Effector memory CD4-positive, alpha-beta T cell (primary cell): ENCODE results near the gene KPNA1.

Experiments used
- DNase-seq, 3 donors: peaks; one replicate each; pipeline ENCODE4 v3.0.0-alpha.2; 2020
- H3K27ac ChIP-seq: 2 replicates; pipeline ENCODE4 v1.7.0; 2013; ENCODE audit warnings: mild to moderate bottlenecking, low read length, moderate library complexity; ENCODE audit not compliant: insufficient read depth, poor library complexity, severe bottlenecking
- H3K27me3 ChIP-seq: replicated peaks from 2 replicates; pipeline ENCODE4 v1.7.0; 2013; ENCODE audit warnings: mild to moderate bottlenecking, low read length; ENCODE audit not compliant: insufficient read depth, control insufficient read depth, poor library complexity, severe bottlenecking
- H3K36me3 ChIP-seq: 2 replicates; pipeline ENCODE4 v1.7.0; 2013; ENCODE audit warnings: mild to moderate bottlenecking, low read length, moderate library complexity; ENCODE audit not compliant: control insufficient read depth, insufficient read depth
- H3K4me1 ChIP-seq: 2 replicates; pipeline ENCODE4 v1.7.0; 2013; ENCODE audit warnings: low read length, mild to moderate bottlenecking; ENCODE audit not compliant: control insufficient read depth, insufficient read depth, poor library complexity, severe bottlenecking
- H3K4me3 ChIP-seq: 2 replicates; pipeline ENCODE4 v1.7.0; 2013; ENCODE audit warnings: low read length, low read depth, mild to moderate bottlenecking; ENCODE audit not compliant: insufficient read depth, poor library complexity, severe bottlenecking
- H3K9me3 ChIP-seq: 2 replicates; pipeline ENCODE4 v1.7.0; 2013; ENCODE audit warnings: mild to moderate bottlenecking, low read length, moderate library complexity; ENCODE audit not compliant: control insufficient read depth

The KPNA1 gene

DNA sequence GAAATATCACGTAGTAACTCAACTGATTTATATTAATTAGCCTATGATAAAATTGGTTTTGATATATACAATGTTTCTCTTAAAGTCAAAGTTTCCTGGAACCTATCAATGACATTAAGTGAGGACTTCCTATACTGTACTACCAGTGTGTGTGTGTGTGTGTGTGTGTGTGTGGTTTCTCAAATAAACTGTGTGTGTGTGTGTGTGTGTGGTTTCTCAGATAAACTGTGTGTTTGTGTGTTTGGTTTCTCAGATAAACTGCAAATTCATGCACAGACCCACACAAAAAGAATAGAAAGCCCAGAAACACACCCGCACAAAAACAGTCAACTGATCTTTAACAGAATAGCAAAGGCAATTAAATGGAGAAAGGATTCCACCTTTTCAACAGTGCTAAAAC is 84.4 kb downstream of the KPNA1 start:
- no peaks in the 10 kb centered on the region for H3K4me1 ChIP-seq
- peaks cover 44% of the 10 kb centered on the region for H3K36me3 ChIP-seq
- DNase-seq, result no peak
- H3K9me3 ChIP-seq, result no peaks in the 10 kb centered on the region
- H3K27ac ChIP-seq, result no peak overlapping the region
- H3K4me3 ChIP-seq, result no peak overlapping the region
- no peaks in the 10 kb centered on the region for H3K27me3 ChIP-seq

DNA sequence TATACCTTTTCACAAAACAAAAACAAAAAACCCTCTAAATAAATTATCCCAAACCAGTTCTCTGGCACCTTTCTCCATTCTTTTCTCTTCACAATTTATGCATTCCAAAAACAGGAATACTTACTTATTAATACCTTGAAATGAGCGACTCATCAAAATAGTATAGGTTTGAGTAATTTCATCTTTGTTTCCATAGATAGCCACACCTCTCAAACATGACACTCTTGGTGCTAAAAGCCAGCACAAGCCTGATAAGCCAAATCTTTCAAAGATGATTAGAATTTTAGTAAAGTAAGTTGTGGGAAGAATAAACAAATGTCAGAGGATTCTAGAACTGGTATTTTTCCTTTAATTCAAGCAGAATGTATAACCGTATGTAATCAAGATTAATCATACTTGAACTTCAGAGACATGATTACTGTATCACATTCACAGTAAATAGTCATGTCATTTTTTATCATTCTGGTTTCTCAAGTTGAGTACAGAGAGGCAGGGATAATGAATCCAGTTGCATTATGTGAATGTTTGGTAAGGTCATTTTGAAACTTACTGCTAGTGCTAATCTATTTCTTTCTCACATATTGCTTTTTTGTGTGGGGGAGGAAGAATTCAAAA is 86.8 kb downstream of the KPNA1 start:
- peaks cover 45% of the 10 kb centered on the region for H3K36me3 ChIP-seq
- no peak for DNase-seq
- H3K9me3 ChIP-seq, result no peaks in the 10 kb centered on the region
- no peaks in the 10 kb centered on the region for H3K27me3 ChIP-seq
- no peaks in the 10 kb centered on the region for H3K4me1 ChIP-seq
- no peak overlapping the region for H3K27ac ChIP-seq
- H3K4me3 ChIP-seq, result no peak overlapping the region

DNA sequence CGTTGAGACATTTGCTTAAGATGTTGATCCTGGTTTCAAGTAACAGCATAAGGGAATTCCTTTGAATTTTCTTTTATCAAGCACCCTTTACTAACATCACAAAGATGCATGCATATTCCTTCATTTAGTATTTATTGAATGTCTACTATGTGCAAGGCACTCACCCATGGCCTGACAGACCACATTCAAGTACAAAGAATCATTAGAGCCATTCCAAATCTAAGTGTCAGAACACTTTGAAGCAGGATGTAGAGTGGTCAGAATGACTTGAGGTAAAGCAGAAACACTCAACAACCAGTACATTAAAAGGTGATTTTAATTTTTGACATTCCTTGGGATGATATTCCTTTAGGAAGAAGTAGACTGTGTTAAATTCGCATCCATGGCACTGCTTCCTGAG is 92.9 kb downstream of the KPNA1 start:
- H3K27ac ChIP-seq, result no peak overlapping the region
- peaks cover 31% of the 10 kb centered on the region for H3K36me3 ChIP-seq
- no peaks in the 10 kb centered on the region for H3K9me3 ChIP-seq
- DNase-seq, result no peak
- H3K27me3 ChIP-seq, result no peaks in the 10 kb centered on the region
- H3K4me1 ChIP-seq, result peaks cover 3% of the 10 kb centered on the region
- H3K4me3 ChIP-seq, result no peak overlapping the region

DNA sequence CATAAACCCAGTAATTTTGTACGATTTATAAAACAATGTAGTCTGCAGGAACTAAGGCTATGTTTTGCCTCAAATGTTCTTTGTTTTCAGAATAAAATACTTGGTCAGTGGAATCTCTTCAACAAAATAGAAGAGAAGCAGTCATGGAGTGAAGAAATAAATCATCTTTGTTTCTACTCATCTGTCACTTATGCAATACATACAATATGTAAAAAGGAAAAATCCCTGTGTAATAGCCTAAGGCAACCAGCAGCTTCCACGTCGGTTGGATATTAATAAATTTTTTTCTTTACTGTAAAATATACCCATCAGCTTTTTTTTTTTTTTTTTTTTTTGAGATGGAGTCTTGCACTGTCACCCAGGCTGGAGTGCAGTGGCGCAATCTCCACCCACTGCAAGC is 93.6 kb downstream of the KPNA1 start:
- peaks cover 23% of the 10 kb centered on the region for H3K36me3 ChIP-seq
- no peak overlapping the region for H3K27ac ChIP-seq
- no peak for DNase-seq
- H3K4me1 ChIP-seq, result peaks cover 5% of the 10 kb centered on the region
- no peaks in the 10 kb centered on the region for H3K9me3 ChIP-seq
- no peak overlapping the region for H3K4me3 ChIP-seq
- H3K27me3 ChIP-seq, result no peaks in the 10 kb centered on the region

DNA sequence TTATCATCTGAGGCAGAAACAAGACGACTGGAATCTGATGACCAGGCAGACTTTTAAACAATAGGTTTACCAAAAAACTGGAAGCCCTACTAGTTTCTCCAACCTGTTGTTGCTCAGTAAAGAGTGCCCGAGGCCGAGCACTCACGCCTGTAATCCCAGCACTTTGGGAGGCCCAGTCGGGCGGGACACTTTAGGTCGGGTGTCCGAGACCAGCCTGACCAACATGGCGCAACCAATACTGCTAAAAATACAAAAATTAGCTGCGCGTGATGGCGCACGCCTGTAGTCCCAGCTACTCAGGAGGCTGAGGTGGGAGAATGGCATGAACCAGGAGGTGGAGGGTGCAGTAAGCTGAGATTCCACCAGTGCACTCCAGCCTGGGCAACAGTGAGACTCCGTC is 97.8 kb downstream of the KPNA1 start:
- Histone ChIP-seq H3K27ac (peak overlapping the region; percentile 87), H3K27me3 (no peaks in the 10 kb centered on the region), H3K9me3 (no peaks in the 10 kb centered on the region), H3K4me3 (peak overlapping the region; percentile 57), H3K4me1 (peaks cover 13% of the 10 kb centered on the region), H3K36me3 (peaks cover 5% of the 10 kb centered on the region)
- DNase-seq, result no peak

DNA sequence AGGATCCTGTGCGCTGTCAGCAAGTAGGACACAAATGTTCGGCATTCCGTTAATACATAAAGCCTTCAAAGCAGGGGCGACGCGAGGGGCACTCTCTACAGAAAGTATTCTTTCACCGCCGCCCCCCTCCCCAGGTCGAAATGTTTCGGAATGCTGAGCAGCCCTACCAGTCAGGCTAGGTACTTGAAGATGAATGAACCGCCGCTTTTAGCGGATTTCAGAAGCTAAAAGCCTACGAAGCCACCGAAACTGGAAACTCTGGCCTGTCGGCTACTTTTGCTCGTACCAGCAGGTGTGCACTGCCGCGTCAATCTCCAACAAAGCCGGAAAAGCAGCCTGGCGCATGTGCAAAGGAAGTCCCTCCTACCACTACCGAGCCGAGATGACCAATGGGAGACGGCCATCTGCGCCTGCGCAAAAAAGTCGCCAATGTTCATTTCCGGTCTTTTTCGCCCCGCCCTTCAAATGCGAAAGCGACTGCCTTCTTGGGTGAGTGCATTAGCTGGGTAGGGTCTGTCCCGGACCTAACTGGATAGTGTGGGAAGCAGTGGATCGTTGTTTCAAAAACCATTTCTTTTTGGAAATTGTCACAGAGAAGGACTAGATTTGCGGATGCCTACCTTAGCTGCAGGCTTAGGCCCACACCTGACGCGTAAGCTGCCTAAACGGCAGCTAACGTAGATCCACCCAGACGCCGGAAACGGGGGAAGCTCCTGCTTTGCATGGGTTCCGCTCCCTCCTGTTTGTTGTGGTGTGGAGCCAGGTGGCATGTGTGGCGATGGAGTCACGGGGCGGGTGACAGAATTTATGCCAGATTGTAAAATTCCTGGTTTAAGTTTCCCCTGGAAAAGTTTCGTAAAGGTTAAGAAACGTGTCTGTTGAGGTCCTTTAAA is 98.7 kb downstream of the KPNA1 start, which contains the start of gene WDR5B:
Gene WDR5B, minus strand, starts transcription at position 301 of the 893 bp plus-strand sequence. CDS start 534 bp downstream, outside the sequence.
- H3K27ac ChIP-seq, result peak within 1 kb of the TSS; percentile 87
- no peaks in the 10 kb centered on the region for H3K9me3 ChIP-seq
- no peaks in the 10 kb centered on the region for H3K27me3 ChIP-seq
- H3K36me3 ChIP-seq, result no peaks in the 10 kb centered on the region
- peaks cover 13% of the 10 kb centered on the region for H3K4me1 ChIP-seq
- DNase-seq, result peak; percentile 97 to 98 (median 98)
- H3K4me3 ChIP-seq, result peak within 1 kb of the TSS; percentile 57

DNA sequence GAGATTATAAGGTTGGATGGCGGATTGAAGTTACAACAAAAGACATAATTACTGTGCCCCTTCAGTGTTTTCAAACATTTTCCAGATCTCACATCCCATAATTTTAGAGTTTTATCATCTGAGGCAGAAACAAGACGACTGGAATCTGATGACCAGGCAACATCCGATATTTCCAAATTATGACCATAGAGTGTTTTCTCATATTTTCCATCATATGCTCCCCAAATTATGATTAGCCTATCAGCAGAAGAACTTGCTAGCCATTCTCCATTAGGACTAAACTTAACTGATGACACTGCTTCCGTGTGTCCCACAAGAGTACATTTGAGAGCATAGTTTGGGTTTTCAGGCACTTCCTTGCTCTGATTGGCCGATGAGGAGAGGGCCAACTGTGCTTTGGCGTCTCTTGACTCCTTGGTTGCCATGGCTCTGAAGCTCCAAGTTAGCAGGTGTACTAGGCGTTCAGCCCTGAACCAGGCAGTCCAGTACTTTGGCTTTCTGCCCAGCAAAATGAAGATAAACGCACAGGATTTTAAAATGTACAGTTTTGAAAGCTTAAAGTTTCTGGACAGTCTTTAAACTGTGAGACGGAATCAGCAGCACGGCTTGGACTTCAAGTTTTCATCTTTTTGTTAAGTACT is 99.5 kb downstream of the KPNA1 start:
- peak overlapping the region; percentile 57 for H3K4me3 ChIP-seq
- peak in 2 of 3 donors; percentile 24 to 39 for DNase-seq

DNA sequence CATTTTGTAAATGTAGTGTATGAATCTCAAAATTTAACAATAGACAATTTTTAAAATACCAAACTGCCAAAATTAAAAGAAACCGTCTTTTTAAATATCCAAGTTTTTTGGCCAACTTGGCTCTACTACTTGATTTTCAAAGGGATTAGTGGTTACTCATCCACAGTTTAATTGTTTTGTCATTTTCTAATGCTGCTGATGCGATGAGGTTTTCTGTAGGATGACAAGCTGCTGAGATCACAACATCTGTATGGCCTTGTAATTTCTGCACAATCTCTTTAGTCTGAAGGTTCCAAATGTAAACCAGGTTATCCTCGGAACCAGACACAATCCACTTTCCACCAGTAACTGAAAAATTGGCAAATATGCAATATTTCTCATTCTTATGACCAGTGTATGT is 100.3 kb downstream of the KPNA1 start:
- Histone ChIP-seq H3K4me3 (no peak overlapping the region), H3K4me1 (peaks cover 13% of the 10 kb centered on the region), H3K27me3 (no peaks in the 10 kb centered on the region), H3K36me3 (peaks cover 5% of the 10 kb centered on the region), H3K9me3 (no peaks in the 10 kb centered on the region), H3K27ac (peak overlapping the region; percentile 4)
- DNase-seq, result no peak

More for the DNA sequence above, 99.5 kb downstream of the KPNA1 start:
- Histone ChIP-seq H3K4me1 (peaks cover 13% of the 10 kb centered on the region), H3K27me3 (no peaks in the 10 kb centered on the region), H3K36me3 (no peaks in the 10 kb centered on the region), H3K9me3 (no peaks in the 10 kb centered on the region), H3K27ac (peak overlapping the region; percentile 87)

DNA sequence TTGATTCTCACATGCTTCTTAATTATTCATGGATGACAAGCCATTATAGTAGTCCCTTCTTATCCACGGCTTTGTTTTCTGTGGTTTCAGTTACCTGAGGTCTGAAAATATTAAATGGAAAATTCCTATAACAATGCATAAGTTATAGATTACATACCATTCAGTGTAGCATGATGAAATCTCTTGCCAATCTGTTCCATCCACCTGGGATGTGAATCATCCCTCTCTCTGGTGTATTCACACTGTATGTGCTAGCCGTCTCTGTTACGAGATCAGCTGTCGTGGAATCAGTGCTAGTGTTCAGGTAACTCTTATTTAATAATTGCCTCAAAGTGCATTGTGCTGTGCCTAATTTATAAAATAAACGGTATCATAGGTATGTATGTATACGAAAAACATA is 104.1 kb downstream of the KPNA1 start:
- no peak overlapping the region for H3K4me3 ChIP-seq
- no peaks in the 10 kb centered on the region for H3K9me3 ChIP-seq
- H3K27ac ChIP-seq, result no peak overlapping the region

DNA sequence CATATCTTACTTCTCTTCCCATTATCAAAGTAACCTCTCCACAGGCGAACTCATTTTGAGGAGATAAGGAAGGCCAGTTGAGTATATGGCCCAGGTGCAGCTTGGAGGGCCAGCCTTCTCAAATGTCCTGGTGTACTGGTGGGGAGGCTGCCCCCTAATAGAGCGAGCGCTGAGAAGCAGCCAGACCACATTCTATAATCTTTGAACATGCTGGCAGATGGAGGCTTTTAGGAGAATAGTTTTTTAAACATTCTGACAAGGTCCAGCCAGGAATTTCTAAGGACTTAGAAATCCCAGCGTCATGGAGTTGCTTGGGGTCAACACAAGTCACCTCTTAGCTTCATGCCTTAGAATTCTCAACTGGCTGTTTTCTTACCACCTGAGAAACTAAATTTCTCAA is 104.6 kb downstream of the KPNA1 start:
- H3K4me1 ChIP-seq, result peaks cover 4% of the 10 kb centered on the region
- H3K27ac ChIP-seq, result no peak overlapping the region
- no peak overlapping the region for H3K4me3 ChIP-seq
- no peak for DNase-seq
- H3K27me3 ChIP-seq, result no peaks in the 10 kb centered on the region
- peaks cover 44% of the 10 kb centered on the region for H3K36me3 ChIP-seq
- H3K9me3 ChIP-seq, result no peaks in the 10 kb centered on the region

More for the DNA sequence above, 104.1 kb downstream of the KPNA1 start:
- Histone ChIP-seq H3K4me1 (peaks cover 8% of the 10 kb centered on the region), H3K27me3 (no peaks in the 10 kb centered on the region), H3K36me3 (peaks cover 39% of the 10 kb centered on the region)
- DNase-seq, result no peak
